Ammon's horn (tissue), 1 donor: ENCODE data around the gene C14orf93.
"Not testable (repeated sequence)": the region's sequence is repeated elsewhere in the genome, so short reads cannot be mapped to it uniquely, and the experiment has no call there.

Experiments
- DNase-seq: peaks from one replicate; pipeline ENCODE4 v3.0.0-alpha.2; 2016; ENCODE audit warnings: low spot score

Gene C14orf93

GRCh38 chr14:23020143-23021128, 10.5 kb upstream of the C14orf93 start:
- no peak for DNase-seq

- no peak for DNase-seq
Observed at GRCh38 chr14:23018107-23018506, 8.2 kb upstream of the C14orf93 start.

GRCh38 chr14:23017091-23017490, 7.1 kb upstream of the C14orf93 start:
- DNase-seq, result no peak

- DNase-seq, result no peak
Observed at GRCh38 chr14:23015618-23016017, 5.7 kb upstream of the C14orf93 start.

- not testable (repeated sequence) for DNase-seq
Observed at GRCh38 chr14:23013749-23014054, 3.8 kb upstream of the C14orf93 start.

GRCh38 chr14:23013054-23013748, 3.3 kb upstream of the C14orf93 start:
- DNase-seq, result no peak

GRCh38 chr14:23009483-23009938, 432 bp downstream of the C14orf93 start:
- DNase-seq, result no peak

GRCh38 chr14:23008831-23009230, 1.1 kb downstream of the C14orf93 start:
- no peak for DNase-seq

- peak; percentile 100 for DNase-seq
Observed at GRCh38 chr14:23006544-23007419, 3.2 kb downstream of the C14orf93 start.

GRCh38 chr14:23006188-23006534, 3.8 kb downstream of the C14orf93 start:
- no peak for DNase-seq

- DNase-seq, result no peak
Observed at GRCh38 chr14:23005451-23006187, 4.3 kb downstream of the C14orf93 start.

- DNase-seq, result not testable (repeated sequence)
Observed at GRCh38 chr14:23004274-23004673, 5.7 kb downstream of the C14orf93 start.

- no peak for DNase-seq
Observed at GRCh38 chr14:23002592-23002991, 7.4 kb downstream of the C14orf93 start.

GRCh38 chr14:23000860-23001259, 9.1 kb downstream of the C14orf93 start:
- no peak for DNase-seq

GRCh38 chr14:22998329-22999012, 11.5 kb downstream of the C14orf93 start:
- DNase-seq, result no peak

GRCh38 chr14:22997676-22998323, 12.1 kb downstream of the C14orf93 start:
- DNase-seq, result no peak

- no peak for DNase-seq
Observed at GRCh38 chr14:22996768-22997654, 12.9 kb downstream of the C14orf93 start.

- no peak for DNase-seq
Observed at GRCh38 chr14:22995889-22996625, 13.9 kb downstream of the C14orf93 start.
